HEK293 (cell line): ENCODE measurements around the gene ARHGAP21.

ENCODE experiments used
- CTCF ChIA-PET: fragments of 350-600 bp; formaldehyde crosslinking; extraction: SDS; loops from one replicate; lab custom pipeline; 2021; ENCODE audit warnings: antibody characterized with exemption; lab: Yijun Ruan, JAX
- POLR2A ChIA-PET: fragments of 300-600 bp; formaldehyde crosslinking; extraction: SDS; loops from one replicate; lab custom pipeline; 2020; ENCODE audit warnings: antibody characterized with exemption, inconsistent platforms; lab: Yijun Ruan, JAX
- H3K27ac ChIP-seq: fragments of 200-500 bp; sonication (Bioruptor generic); 2 replicates; pipeline ENCODE4 v1.5.1; 2014; ENCODE audit warnings: low read depth, low read length, control low read depth, inconsistent platforms; ENCODE audit errors: extremely low read depth
- H3K36me3 ChIP-seq, 2 experiments: fragments of 200-500 bp in 1 of 2; sonication (Bioruptor generic) in 1 of 2; 1 replicate in 1 of 2; 2 replicates in 1 of 2; pipeline ENCODE4 v1.5.1; 2014 to 2017; ENCODE audit warnings: inconsistent platforms in 2 of 2, low read length in 2 of 2; ENCODE audit not compliant: control insufficient read depth in 2 of 2, insufficient read depth in 1 of 2
- H3K4me1 ChIP-seq: fragments of 200-500 bp; sonication (Bioruptor generic); 2 replicates; pipeline ENCODE4 v1.5.1; 2014; ENCODE audit warnings: mild to moderate bottlenecking, low read length, inconsistent platforms; ENCODE audit not compliant: control insufficient read depth, insufficient read depth
- H3K4me3 ChIP-seq: 2 replicates; pipeline ENCODE4 v1.5.1; 2011; ENCODE audit warnings: low read depth, mild to moderate bottlenecking, control low read depth, low read length, moderate library complexity
- H3K9me3 ChIP-seq: fragments of 200-500 bp; sonication (Bioruptor generic); 2 replicates; pipeline ENCODE4 v1.5.1; 2014; ENCODE audit warnings: low read depth, low read length, inconsistent platforms; ENCODE audit not compliant: control insufficient read depth, insufficient read depth
- FEZF1 ChIP-seq: fragments of 450-650 bp; formaldehyde crosslinking; IDR thresholded peaks from 2 replicates; pipeline ENCODE4 v1.5.1; 2016; ENCODE audit warnings: missing biosample characterization, missing genetic modification characterization
- PRDM4 ChIP-seq: fragments of 450-650 bp; formaldehyde crosslinking; IDR thresholded peaks from 2 replicates; pipeline ENCODE4 v1.5.1; 2017; ENCODE audit warnings: missing biosample characterization, missing genetic modification characterization
- TCF7L2 ChIP-seq: IDR thresholded peaks from 2 replicates; pipeline ENCODE4 v1.6.1; 2011; ENCODE audit warnings: low read depth, mild to moderate bottlenecking, inconsistent platforms, low read length, moderate library complexity, borderline replicate concordance
- ZBTB1 ChIP-seq: fragments of 450-650 bp; formaldehyde crosslinking; IDR thresholded peaks from 2 replicates; pipeline ENCODE4 v1.5.1; 2016; ENCODE audit warnings: missing biosample characterization, missing genetic modification characterization
- ZFP41 ChIP-seq: fragments of 450-650 bp; formaldehyde crosslinking; IDR thresholded peaks from 2 replicates; pipeline ENCODE4 v1.5.1; 2016; ENCODE audit warnings: missing biosample characterization, missing genetic modification characterization, borderline replicate concordance
- ZNF146 ChIP-seq: fragments of 450-650 bp; formaldehyde crosslinking; IDR thresholded peaks from 2 replicates; pipeline ENCODE4 v1.5.1; 2016; ENCODE audit warnings: missing biosample characterization, missing genetic modification characterization
- ZNF18 ChIP-seq: fragments of 450-650 bp; formaldehyde crosslinking; IDR thresholded peaks from 2 replicates; pipeline ENCODE4 v1.5.1; 2016; ENCODE audit warnings: missing biosample characterization, missing genetic modification characterization
- ZNF324 ChIP-seq: fragments of 450-650 bp; formaldehyde crosslinking; IDR thresholded peaks from 2 replicates; pipeline ENCODE4 v1.5.1; 2016; ENCODE audit warnings: missing biosample characterization, missing genetic modification characterization
- ZNF354C ChIP-seq: fragments of 450-650 bp; formaldehyde crosslinking; IDR thresholded peaks from 2 replicates; pipeline ENCODE4 v1.5.1; 2016; ENCODE audit warnings: missing biosample characterization, missing genetic modification characterization, low read depth, borderline replicate concordance
- ZNF37A ChIP-seq: fragments of 450-650 bp; IDR thresholded peaks from 2 replicates; pipeline ENCODE4 v1.5.1; 2018; ENCODE audit warnings: missing biosample characterization, missing genetic modification characterization
- ZNF776 ChIP-seq: fragments of 450-650 bp; formaldehyde crosslinking; IDR thresholded peaks from 2 replicates; pipeline ENCODE4 v1.5.0; 2017; ENCODE audit warnings: missing biosample characterization, missing genetic modification characterization, borderline replicate concordance
- TF ChIP-seq, protein P1 (sequence below): fragments of 450-650 bp; formaldehyde crosslinking; IDR thresholded peaks from 2 replicates; pipeline ENCODE4 v1.5.1; 2016; ENCODE audit warnings: missing biosample characterization, missing genetic modification characterization
- TF ChIP-seq, protein P2 (sequence below): fragments of 450-650 bp; formaldehyde crosslinking; IDR thresholded peaks from 2 replicates; pipeline ENCODE4 v1.5.1; 2017; ENCODE audit warnings: missing biosample characterization, missing genetic modification characterization

Gene ARHGAP21

GRCh38 chr10:24681572-24682088 lies 42.1 kb downstream of the ARHGAP21 start (continued):
- TF ChIP-seq, protein P1, sequence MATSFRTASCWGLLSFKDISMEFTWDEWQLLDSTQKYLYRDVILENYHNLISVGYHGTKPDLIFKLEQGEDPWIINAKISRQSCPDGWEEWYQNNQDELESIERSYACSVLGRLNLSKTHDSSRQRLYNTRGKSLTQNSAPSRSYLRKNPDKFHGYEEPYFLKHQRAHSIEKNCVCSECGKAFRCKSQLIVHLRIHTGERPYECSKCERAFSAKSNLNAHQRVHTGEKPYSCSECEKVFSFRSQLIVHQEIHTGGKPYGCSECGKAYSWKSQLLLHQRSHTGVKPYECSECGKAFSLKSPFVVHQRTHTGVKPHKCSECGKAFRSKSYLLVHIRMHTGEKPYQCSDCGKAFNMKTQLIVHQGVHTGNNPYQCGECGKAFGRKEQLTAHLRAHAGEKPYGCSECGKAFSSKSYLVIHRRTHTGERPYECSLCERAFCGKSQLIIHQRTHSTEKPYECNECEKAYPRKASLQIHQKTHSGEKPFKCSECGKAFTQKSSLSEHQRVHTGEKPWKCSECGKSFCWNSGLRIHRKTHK = no peak
- peak; percentile 18; the same call in 1 of the 2 replicates for TF ChIP-seq ZNF324 (tag by site-specific recombination)

GRCh38 chr10:24680647-24681524 lies 42.8 kb downstream of the ARHGAP21 start:
- POLR2A ChIA-PET = interaction anchor here (1.1 kb wide), 1 partner anchor 40 kb away, joined by 3 read pairs; no protein-coding TSS in a partner anchor
- Histone ChIP-seq H3K9me3 (no peaks in the 10 kb centered on the region), H3K36me3 (no peaks in the 10 kb centered on the region; a peak in 1 of 3 replicates)
- TF ChIP-seq FEZF1 (0 out of 2 replicates have a peak, but pooled peaks have one; percentile 22), ZNF37A (tag by site-specific recombination) (no peak), TCF7L2 (0 out of 2 replicates have a peak, but pooled peaks have one; percentile 38), ZBTB1 (tag by site-specific recombination) (no peak)
- TF ChIP-seq, protein P2, sequence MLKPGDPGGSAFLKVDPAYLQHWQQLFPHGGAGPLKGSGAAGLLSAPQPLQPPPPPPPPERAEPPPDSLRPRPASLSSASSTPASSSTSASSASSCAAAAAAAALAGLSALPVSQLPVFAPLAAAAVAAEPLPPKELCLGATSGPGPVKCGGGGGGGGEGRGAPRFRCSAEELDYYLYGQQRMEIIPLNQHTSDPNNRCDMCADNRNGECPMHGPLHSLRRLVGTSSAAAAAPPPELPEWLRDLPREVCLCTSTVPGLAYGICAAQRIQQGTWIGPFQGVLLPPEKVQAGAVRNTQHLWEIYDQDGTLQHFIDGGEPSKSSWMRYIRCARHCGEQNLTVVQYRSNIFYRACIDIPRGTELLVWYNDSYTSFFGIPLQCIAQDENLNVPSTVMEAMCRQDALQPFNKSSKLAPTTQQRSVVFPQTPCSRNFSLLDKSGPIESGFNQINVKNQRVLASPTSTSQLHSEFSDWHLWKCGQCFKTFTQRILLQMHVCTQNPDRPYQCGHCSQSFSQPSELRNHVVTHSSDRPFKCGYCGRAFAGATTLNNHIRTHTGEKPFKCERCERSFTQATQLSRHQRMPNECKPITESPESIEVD (tag by site-specific recombination) = peak; percentile 80
- TF ChIP-seq, all 188 proteins: peak for 3
- Histone ChIP-seq H3K27ac (no peak overlapping the region; the same call in 1 of the 2 replicates), H3K4me3 (no peak overlapping the region), H3K4me1 (peaks cover 13% of the 10 kb centered on the region)
- CTCF ChIA-PET = interaction anchor here (0.7 kb wide), 1 partner anchor 10 kb away, joined by 4 read pairs; no protein-coding TSS in a partner anchor

GRCh38 chr10:24678757-24679156 lies 44.9 kb downstream of the ARHGAP21 start:
- TF ChIP-seq ZFP41 (tag by site-specific recombination) (no peak), ZNF18 (no peak), PRDM4 (no peak), ZNF146 (peak; percentile 72), ZNF354C (tag by site-specific recombination) (no peak), ZNF776 (tag by site-specific recombination) (no peak)
- no peaks in the 10 kb centered on the region for H3K9me3 ChIP-seq
- H3K4me1 ChIP-seq = peaks cover 13% of the 10 kb centered on the region
- no peak overlapping the region for H3K27ac ChIP-seq
- POLR2A ChIA-PET = no interaction called here
- H3K36me3 ChIP-seq = no peaks in the 10 kb centered on the region
- H3K4me3 ChIP-seq = no peak overlapping the region
- CTCF ChIA-PET = interaction anchor here (0.6 kb wide), 1 partner anchor 9 kb away, joined by 4 read pairs; no protein-coding TSS in a partner anchor
